Inflammatory macrophage treated with lipopolysaccharide for 1 hour (primary cell): ENCODE data around the gene GLIS1.

ENCODE experiments used
- DNase-seq, 2 donors: peaks; one replicate each; pipeline ENCODE4 v3.0.0-alpha.2; 2020 to 2022

The GLIS1 gene

GRCh38 chr1:53693339-53693738, 45.6 kb downstream of the GLIS1 start:
- DNase-seq = no peak

- no peak for DNase-seq
These were observed 47.6 kb downstream of the GLIS1 start for GRCh38 chr1:53691326-53691725.

GRCh38 chr1:53690411-53690810, 48.6 kb downstream of the GLIS1 start:
- no peak for DNase-seq

GRCh38 chr1:53689736-53690326, 49.1 kb downstream of the GLIS1 start:
- no peak for DNase-seq

- DNase-seq = no peak
These were observed 49.7 kb downstream of the GLIS1 start for GRCh38 chr1:53689223-53689622.

GRCh38 chr1:53688381-53689102, 50.4 kb downstream of the GLIS1 start:
- no peak for DNase-seq

GRCh38 chr1:53687901-53688300, 51.1 kb downstream of the GLIS1 start:
- DNase-seq = no peak

GRCh38 chr1:53687426-53687825, 51.5 kb downstream of the GLIS1 start:
- no peak for DNase-seq

GRCh38 chr1:53686965-53687267, 52.0 kb downstream of the GLIS1 start:
- no peak for DNase-seq

GRCh38 chr1:53686091-53686964, 52.6 kb downstream of the GLIS1 start:
- no peak for DNase-seq

GRCh38 chr1:53685272-53686051, 53.5 kb downstream of the GLIS1 start:
- no peak for DNase-seq

- DNase-seq = no peak
These were observed 54.2 kb downstream of the GLIS1 start for GRCh38 chr1:53684741-53685140.

GRCh38 chr1:53683986-53684740, 54.8 kb downstream of the GLIS1 start:
- no peak for DNase-seq

- no peak for DNase-seq
These were observed 56.1 kb downstream of the GLIS1 start for GRCh38 chr1:53682881-53683280.

- no peak for DNase-seq
These were observed 56.8 kb downstream of the GLIS1 start for GRCh38 chr1:53681977-53682685.

- no peak for DNase-seq
These were observed 57.5 kb downstream of the GLIS1 start for GRCh38 chr1:53681351-53681976.

- no peak for DNase-seq
These were observed 58.1 kb downstream of the GLIS1 start for GRCh38 chr1:53680868-53681267.

GRCh38 chr1:53678938-53679825, 59.8 kb downstream of the GLIS1 start:
- no peak for DNase-seq

GRCh38 chr1:53678507-53678906, 60.5 kb downstream of the GLIS1 start:
- no peak for DNase-seq

GRCh38 chr1:53678046-53678445, 60.9 kb downstream of the GLIS1 start:
- no peak for DNase-seq
